Measurements from ENCODE around the gene PDE4D. TPM values are rescaled to one million over a fixed set of nuclear protein-coding genes. Genes with fewer than 3 reads are reported as not detected.

The PDE4D gene
- total RNA-seq, 1 experiment from 2014 or later, result 3.3 TPM

- H3K27ac Mint-ChIP-seq, result no peak overlapping the region
- ATAC-seq, result no peak
- TF ChIP-seq SMAD4 (CRISPR knock-in tag; IDR thresholded peaks at IDR 0.05) (no peak), NFATC4 (CRISPR knock-in tag; IDR thresholded peaks at IDR 0.05) (no peak), ZNF416 (CRISPR knock-in tag; IDR thresholded peaks at IDR 0.05) (no peak), ZBTB43 (CRISPR knock-in tag; IDR thresholded peaks at IDR 0.05) (no peak), ATF2 (CRISPR knock-in tag; IDR thresholded peaks at IDR 0.05; ENCODE audit: borderline replicate concordance, low read depth) (no peak), FOXP4 (CRISPR knock-in tag; IDR thresholded peaks at IDR 0.05) (no peak), ELF4 (CRISPR knock-in tag; IDR thresholded peaks at IDR 0.05; ENCODE audit: low read depth) (no peak), MLX (CRISPR knock-in tag; IDR thresholded peaks at IDR 0.05) (no peak), SOX15 (CRISPR knock-in tag; IDR thresholded peaks at IDR 0.05) (no peak), ETV6 (CRISPR knock-in tag; IDR thresholded peaks at IDR 0.05) (no peak), ZNF423 (CRISPR knock-in tag; IDR thresholded peaks at IDR 0.05) (no peak), ZNF425 (CRISPR knock-in tag; conservative IDR thresholded peaks at IDR 0.05) (no peak), STAT6 (CRISPR knock-in tag; conservative IDR thresholded peaks at IDR 0.05; ENCODE audit: low read depth) (no peak), ATF3 (CRISPR knock-in tag; conservative IDR thresholded peaks at IDR 0.05) (no peak), GTF2I (CRISPR knock-in tag; conservative IDR thresholded peaks at IDR 0.05) (no peak), ZNF671 (CRISPR knock-in tag; IDR thresholded peaks at IDR 0.05) (no peak), TEAD1 (CRISPR knock-in tag; IDR thresholded peaks at IDR 0.05) (no peak), CBFB (CRISPR knock-in tag; IDR thresholded peaks at IDR 0.05; ENCODE audit: low read depth) (no peak), ZNF512 (CRISPR knock-in tag; IDR thresholded peaks at IDR 0.05; ENCODE audit: borderline replicate concordance) (no peak)
These were observed 803.8 kb downstream of the PDE4D start for GRCh38 chr5:59089767-59090166.

More at GRCh38 chr5:59089767-59090166, 803.8 kb downstream of the PDE4D start:
- Mint-ChIP-seq H3K9me3 (no peaks in the 10 kb centered on the region), H3K4me3 (no peak overlapping the region), H3K4me1 (peaks cover 9% of the 10 kb centered on the region), H3K36me3 (no peaks in the 10 kb centered on the region), H3K27me3 (ENCODE audit: low read depth) (no peaks in the 10 kb centered on the region; the same call in 1 of the 2 replicates)
- ChIA-PET POLR2A (no interaction called here), CTCF (no interaction called here)
- DNase-seq (ENCODE audit: low spot score), result no peak
